Measurements from ENCODE around the gene MARK3.

Gene MARK3

GRCh38 chr14:103404032-103404918, 19.1 kb downstream of the MARK3 start:
- DNase-seq (ENCODE audit: low read depth) = peak; percentile 69
- no peak for TF ChIP-seq CTCF (conservative IDR thresholded peaks at IDR 0.05; ENCODE audit: low read depth, low read length)
- no peak overlapping the region for H3K4me3 ChIP-seq (ENCODE audit: low read depth, low read length)

- peak; percentile 97 for DNase-seq (ENCODE audit: low read depth)
- TF ChIP-seq CTCF (conservative IDR thresholded peaks at IDR 0.05; ENCODE audit: low read depth, low read length) = no peak
- H3K4me3 ChIP-seq (ENCODE audit: low read depth, low read length) = peak overlapping the region; percentile 11
Observed at GRCh38 chr14:103404920-103405319, 19.7 kb downstream of the MARK3 start.

GRCh38 chr14:103408491-103409155, 23.4 kb downstream of the MARK3 start:
- H3K4me3 ChIP-seq (ENCODE audit: low read depth, low read length) = no peak overlapping the region
- DNase-seq (ENCODE audit: low read depth) = peak; percentile 71
- no peak for TF ChIP-seq CTCF (conservative IDR thresholded peaks at IDR 0.05; ENCODE audit: low read depth, low read length)

GRCh38 chr14:103416916-103417315, 31.7 kb downstream of the MARK3 start:
- no peak for DNase-seq (ENCODE audit: low read depth)
- H3K4me3 ChIP-seq (ENCODE audit: low read depth, low read length) = no peak overlapping the region
- no peak for TF ChIP-seq CTCF (conservative IDR thresholded peaks at IDR 0.05; ENCODE audit: low read depth, low read length)

GRCh38 chr14:103418481-103418818, 33.2 kb downstream of the MARK3 start:
- DNase-seq (ENCODE audit: low read depth) = peak; percentile 93
- no peak overlapping the region for H3K4me3 ChIP-seq (ENCODE audit: low read depth, low read length)

GRCh38 chr14:103421556-103421955, 36.3 kb downstream of the MARK3 start:
- no peak for DNase-seq (ENCODE audit: low read depth)
- TF ChIP-seq CTCF (conservative IDR thresholded peaks at IDR 0.05; ENCODE audit: low read depth, low read length) = no peak
- no peak overlapping the region for H3K4me3 ChIP-seq (ENCODE audit: low read depth, low read length)

More at GRCh38 chr14:103418481-103418818, 33.2 kb downstream of the MARK3 start:
- TF ChIP-seq CTCF (conservative IDR thresholded peaks at IDR 0.05; ENCODE audit: low read depth, low read length) = no peak

All from choroid plexus epithelial cell (primary cell).